ENCODE data around the gene CYP2F1.
"Not testable (repeated sequence)": the region's sequence is repeated elsewhere in the genome, so short reads cannot be mapped to it uniquely, and the experiment has no call there.

Gene CYP2F1, protein sequence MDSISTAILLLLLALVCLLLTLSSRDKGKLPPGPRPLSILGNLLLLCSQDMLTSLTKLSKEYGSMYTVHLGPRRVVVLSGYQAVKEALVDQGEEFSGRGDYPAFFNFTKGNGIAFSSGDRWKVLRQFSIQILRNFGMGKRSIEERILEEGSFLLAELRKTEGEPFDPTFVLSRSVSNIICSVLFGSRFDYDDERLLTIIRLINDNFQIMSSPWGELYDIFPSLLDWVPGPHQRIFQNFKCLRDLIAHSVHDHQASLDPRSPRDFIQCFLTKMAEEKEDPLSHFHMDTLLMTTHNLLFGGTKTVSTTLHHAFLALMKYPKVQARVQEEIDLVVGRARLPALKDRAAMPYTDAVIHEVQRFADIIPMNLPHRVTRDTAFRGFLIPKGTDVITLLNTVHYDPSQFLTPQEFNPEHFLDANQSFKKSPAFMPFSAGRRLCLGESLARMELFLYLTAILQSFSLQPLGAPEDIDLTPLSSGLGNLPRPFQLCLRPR

DNA sequence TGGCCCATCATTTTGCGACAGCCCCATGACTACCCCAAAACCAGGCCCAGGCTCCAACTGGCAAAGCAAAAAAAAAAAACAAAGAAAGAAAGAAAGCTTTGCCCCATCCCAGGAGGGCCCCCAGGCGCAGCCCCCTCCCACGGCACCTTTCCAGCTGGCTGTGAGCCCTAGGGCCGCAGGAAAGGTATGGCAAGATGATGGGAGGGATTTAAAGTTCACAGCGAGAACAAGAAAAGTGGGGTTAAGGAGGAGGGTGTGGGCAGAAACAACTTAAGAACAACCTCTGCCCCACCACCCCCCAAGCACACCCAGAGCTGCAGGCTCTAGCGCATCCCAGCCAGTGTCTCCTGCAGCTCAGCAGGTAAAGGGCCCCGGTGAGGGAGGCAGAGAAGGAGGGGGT, at the start of gene CYP2F1:
Gene CYP2F1, plus strand, starts transcription at position 301 of the 400 bp plus-strand sequence. CDS start 1,757 bp downstream, outside the sequence.
- DNase-seq, result no peak

DNA sequence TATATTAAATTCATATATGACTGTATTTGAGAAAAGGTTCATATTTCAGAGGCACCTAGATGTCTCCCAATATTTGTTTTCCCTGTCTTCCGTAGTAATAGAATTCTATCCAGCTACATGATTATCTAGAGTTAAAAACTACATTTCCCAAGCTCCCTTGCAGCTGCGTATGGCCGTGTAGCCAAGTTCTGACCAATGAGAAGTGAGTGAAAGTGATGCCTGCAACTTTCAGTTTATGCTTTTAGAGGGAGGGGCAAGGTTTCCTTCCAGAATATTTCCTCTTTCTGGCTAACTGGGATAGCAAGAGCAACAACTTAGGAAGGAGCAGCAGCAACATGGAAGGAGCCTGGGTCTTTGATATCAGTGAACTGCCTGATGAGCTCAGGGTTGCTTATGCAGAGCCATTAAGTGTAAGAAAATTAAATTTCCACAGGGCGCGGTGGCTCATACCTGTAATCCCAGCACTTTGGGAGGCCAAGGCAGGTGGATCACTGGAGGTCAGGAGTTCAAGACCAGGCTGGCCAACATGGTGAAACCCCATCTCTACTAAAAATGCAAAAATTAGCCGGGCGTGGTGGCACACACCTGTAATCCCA, 49.2 kb upstream of the CYP2F1 start:
- peak; percentile 13 to 25 (median 21) for DNase-seq

DNA sequence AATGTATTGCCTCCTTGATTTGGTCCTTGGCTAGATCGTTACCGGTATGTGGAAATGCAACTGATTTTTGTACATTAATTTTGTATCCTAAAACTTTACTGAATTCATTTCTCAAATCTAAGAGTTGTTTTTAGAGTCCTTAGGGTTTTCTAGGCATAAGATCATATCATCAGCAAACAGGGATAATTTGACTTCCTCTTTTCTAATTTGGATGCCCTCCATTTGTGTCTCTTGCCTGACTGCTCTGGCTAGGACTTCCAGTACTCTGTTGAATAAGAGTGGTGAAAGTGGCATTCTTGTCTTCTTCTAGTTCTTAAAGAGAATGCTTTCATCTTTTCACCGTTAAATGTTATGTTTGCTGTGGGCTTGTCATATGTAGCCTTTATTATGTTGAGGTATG, 37.9 kb upstream of the CYP2F1 start:
- no peak for DNase-seq

DNA sequence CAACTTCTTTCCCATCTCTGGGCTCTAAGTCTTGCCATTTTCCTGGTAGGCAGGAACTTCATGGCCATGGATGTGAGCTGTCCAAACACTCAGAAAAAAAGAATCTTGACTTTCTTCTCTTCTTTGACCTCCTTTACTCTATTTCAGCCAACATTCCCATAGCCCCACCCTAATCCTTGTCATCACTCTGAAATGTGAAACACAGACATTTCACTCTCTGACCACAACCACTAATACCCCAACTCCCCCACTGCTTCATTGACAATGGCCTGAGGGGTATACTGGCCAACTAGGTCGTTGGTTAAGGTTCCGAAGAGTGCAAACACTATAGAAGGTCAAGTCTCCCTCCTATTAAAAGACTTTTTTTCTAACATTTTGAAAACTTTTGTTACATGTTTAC, 30.7 kb upstream of the CYP2F1 start:
- DNase-seq, result no peak

DNA sequence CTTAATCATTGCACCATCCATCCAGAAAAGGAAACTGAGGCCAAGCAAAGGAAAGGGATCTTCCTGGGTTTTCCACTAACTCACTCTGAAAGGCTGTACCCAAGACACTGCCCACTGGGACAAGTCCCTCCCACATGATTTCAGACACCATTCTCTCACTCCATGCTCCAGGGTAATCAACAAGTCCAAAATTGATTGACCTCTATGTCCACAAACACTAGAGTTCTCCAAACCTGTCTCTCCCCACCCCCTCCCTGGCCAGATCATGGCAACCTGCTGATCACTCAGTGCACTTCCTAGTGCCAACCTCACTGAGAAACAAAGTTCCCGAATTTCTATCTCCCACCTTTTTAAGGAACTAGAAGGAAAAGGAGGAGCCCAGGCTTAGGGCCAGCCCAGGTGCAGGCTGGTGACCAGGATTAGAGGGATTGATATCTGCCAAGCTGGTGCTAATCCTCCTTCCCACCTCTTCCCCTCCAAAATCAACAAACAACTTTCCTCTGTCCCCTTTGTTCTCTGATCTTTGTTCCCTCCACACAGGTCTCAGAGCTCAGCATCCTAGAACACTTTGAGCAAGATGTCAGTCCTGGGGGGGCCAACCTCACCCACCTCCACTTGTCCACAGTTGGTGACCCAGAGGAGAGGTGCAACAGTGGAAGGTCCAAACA, 28.4 kb upstream of the CYP2F1 start:
- no peak for DNase-seq

DNA sequence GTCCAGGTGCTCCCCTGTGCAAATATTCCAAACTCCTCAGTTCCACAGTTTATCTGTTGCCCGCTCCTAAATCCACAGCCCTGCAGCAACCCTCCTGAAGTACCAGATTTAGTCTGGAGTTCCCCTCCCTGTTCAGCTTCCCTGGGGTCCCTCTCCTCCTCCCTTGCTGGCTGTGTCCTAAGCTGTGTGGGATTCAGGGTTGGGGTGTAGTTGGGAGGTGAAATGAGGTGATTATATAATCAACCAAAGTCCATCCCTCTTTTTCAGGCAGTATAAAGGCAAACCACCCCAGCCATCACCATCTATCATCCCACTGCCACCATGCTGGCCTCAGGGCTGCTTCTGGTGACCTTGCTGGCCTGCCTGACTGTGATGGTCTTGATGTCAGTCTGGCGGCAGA, 26.1 kb upstream of the CYP2F1 start, which contains the start of gene CYP2A13:
Gene CYP2A13, plus strand, starts transcription at position 301 of the 400 bp plus-strand sequence. Its CDS starts 21 bp downstream, at position 322.
- DNase-seq, result no peak

DNA sequence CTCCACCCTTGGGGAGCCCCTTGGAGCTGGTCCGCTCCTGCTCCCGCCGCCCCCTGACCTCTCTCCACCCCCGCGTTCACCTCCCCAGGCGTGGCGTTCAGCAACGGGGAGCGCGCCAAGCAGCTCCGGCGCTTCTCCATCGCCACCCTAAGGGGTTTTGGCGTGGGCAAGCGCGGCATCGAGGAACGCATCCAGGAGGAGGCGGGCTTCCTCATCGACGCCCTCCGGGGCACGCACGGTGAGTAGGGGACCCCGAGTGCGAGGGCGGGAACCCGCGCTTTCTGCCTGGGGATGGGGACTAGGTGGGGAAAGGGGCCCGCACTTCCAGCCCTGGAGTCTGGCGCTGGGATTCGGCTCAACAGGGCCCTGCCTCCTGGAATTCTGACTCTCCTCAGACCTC, 24.3 kb upstream of the CYP2F1 start:
- no peak for DNase-seq

DNA sequence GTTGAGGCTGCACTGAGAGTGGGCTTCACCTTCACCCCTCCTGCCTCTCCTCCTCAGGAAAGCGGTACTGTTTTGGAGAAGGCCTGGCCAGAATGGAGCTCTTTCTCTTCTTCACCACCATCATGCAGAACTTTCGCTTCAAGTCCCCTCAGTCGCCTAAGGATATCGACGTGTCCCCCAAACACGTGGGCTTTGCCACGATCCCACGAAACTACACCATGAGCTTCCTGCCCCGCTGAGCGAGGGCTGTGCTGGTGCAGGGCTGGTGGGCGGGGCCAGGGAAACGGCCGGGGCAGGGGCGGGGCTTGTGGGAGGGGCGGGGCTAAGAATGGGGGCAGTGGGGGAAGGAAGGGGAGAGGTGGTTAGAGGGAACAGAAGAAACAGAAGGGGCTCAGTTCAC, 18.5 kb upstream of the CYP2F1 start:
- no peak for DNase-seq

DNA sequence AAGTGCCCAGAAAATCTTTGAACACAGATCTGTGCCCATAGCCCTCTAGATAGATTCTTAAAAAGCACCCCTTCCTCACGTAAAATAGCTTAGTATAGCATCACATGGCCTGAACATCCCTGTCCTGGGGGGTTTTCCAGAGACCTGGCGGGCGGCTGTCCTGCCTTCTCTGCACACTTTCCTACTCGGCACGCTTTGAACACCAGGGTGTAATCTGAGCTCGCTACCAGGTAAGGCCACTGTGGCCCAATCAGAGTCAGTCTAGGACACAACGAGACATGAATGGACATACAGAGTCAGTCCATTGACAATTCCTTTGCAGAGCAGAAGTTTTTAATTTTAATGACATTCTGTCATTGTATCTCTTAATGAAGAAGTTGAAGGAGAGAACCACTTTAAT, 17.9 kb upstream of the CYP2F1 start:
- no peak for DNase-seq

DNA sequence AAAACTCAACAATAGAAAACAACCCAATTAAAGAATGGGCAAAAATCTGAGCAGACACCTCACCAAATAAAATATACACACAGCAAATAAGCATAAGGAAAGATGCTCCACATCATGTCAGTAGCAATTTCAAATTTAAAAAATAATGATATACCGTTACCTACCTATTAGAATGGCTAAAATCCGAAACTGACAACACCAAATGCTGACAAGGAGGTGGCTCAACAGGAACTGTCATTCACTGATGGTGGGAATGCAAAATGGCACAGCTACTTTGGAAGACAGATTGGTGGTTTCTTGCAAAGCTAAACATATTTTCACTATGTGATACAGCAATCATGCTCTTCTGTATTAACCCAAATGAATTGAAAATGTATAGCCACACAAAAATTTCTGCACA, 16.9 kb upstream of the CYP2F1 start:
- no peak for DNase-seq

DNA sequence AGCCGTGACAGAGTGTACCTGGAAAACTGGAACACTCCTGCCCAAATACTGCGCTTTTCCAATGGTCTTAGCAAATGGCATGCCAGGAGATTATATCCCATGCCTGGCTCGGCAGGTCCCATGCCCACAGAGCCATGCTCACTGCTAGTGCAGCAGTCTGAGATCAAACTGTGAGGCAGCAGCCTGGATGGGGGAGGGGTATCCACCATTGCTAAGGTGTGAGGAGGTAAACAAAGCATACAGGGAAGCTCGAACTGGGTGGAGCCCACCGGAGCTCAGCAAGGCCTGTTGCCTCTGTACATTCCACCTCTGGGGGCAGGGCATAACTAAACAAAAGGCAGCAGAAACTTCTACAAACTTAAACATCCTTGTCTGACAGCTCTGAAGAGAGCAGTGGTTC, 15.5 kb upstream of the CYP2F1 start:
- DNase-seq, result no peak

DNA sequence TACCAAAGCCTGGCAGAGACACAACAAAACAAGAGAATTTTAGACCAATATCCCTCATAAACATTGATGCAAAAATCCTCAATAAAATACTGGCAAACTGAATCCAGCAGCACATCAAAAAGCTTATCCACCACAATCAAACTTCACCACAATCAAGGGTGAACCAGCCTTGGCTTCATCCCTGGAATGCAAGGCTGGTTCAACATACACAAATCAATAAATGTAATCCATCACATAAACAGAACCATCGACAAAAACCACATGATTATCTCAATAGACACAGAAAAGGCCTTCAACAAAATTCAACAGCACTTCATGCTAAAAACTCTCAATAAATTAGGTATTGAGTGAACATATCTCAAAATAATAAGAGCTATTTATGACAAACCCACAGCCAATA, 12.0 kb upstream of the CYP2F1 start:
- not testable (repeated sequence) for DNase-seq

DNA sequence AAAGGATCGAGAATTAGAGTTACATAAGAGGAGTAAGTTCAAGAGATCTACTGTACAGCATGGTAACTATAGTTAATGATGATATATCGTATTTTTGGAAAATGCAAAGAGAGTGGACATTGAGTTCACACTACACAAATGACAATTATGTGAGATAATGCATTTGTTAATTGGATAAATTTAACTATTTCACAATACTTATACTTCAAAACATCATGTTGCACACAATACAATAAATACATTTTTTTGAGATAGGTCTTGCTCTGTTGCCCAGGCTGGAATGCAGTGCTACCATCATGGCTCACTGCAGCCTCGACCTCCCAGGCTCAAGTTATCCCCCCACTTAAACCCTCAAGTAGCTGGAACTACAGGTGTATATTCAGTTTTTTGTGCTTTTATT, 8.1 kb upstream of the CYP2F1 start:
- no peak for DNase-seq

DNA sequence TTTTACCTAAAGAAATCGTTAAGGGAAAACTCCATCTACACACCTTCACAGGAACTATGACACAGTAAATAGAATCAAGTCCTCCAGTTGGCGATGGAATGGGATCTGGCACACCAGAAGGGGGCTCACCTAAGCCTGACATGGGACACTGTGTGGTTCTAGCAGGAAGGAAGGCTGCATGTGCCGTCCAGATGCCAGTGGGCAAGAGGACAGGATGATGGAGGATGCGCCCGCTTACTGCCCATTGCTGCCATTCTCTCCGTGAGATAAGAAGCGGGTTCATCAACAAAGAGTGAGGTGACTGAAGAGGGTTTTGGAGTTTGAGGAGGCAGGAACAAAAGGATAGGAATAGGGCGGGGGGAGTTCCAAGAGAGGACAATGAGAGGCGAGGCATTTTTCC, 2.9 kb upstream of the CYP2F1 start:
- DNase-seq, result no peak

DNA sequence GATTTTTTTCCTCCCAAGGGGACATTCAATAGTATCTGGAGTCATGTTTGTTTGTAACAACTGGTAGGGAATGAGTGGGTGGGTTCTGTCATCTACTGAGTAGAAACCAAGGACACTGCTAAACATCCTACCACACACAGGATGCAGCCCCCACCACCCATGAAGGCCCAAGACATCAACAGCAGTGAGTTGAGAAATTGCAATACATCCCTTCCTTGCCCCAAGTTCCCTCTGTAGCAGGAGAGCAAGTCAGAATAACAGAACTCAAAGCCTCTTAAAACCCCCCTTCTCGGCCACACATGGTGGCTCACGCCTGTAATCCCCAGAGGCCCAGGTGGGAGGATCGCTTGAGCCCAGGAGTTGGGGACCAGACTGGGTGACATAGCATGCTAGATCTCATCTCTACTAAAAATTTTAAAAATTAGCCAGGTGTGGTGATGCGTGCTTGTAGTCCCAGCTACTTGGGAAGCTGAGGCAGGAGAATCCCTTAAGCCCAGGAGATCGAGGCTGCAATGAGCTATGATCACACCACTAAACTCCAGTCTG, 2.4 kb upstream of the CYP2F1 start:
- no peak for DNase-seq

DNA sequence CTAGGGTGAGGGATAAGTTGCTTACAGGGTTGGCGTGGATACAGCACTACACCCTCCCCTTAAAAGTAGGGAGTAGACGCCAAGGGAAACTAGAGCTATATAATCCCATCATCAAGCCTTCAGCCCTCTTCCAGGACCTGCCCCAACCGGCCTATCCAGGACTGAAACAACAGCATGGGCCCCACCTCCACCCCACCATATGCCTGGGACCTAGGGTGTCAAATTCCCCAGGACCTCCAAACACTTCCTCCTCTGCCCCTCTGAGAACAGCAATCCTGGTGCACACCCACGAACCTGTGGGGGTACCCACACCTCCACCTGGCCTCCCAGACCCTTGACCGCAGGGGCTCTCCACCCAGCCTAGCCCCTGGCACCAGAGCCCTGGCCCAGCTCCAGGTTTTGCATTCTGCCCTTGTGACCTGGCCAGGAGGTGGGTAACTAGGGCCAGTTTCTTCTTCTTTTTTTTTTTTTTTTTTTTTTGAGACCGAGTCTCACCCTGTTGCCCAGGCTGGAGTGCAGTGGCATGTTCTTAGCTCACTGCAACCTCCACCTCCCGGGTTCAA, 1.4 kb upstream of the CYP2F1 start:
- no peak for DNase-seq

DNA sequence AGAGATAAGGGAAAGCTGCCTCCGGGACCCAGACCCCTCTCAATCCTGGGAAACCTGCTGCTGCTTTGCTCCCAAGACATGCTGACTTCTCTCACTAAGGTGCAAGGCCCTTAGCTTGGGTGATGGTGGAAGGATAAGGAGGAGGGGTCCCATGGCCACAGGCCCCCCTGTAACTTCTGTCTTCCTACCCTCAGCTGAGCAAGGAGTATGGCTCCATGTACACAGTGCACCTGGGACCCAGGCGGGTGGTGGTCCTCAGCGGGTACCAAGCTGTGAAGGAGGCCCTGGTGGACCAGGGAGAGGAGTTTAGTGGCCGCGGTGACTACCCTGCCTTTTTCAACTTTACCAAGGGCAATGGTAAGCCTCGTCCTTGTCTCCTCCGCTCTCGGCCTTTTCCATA, 2.0 kb downstream of the CYP2F1 start:
- no peak for DNase-seq

DNA sequence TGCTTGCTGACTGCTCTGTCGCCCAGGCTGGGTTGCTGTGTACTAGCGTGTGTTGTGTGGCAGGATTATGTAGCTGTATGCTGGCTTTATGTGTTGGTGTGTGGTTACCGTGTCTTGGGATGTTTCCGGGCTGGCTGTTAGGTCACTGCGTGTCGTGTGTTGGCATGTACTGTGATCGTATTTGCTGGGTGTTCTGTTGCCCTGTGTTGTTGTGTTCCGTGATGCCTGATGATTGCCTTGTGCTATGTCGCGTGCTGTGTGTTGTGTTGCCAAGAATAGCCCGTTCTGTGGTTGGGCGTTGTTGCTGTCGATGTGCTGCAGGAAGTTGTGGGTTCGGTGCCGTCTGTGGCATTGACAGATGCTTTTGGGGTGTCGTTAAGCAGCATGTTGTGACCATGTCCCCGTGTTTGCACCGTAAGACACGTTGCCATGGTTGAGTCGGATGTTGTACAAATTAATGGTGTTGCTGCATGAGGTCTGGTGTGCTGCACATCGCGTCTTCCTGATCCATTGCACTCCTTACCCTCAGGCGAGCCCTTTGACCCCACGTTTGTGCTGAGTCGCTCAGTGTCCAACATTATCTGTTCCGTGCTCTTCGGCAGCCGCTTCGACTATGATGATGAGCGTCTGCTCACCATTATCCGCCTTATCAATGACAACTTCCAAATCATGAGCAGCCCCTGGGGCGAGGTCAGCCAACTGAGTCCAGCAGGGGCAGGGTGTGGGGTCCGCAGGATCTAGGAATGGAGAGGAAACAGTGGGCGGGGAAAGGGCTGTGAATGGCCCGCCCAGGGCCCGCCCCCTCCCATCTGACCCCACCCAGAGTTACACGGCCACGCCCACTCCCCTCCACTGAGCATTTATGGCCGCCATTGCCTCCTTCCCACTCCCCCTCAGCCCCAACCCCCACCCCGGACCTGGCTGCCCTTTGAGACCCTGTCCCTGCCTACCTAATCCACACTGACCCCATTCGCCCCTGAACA, 7.0 kb downstream of the CYP2F1 start:
- peak in 1 of 3 donors; percentile 7 for DNase-seq

DNA sequence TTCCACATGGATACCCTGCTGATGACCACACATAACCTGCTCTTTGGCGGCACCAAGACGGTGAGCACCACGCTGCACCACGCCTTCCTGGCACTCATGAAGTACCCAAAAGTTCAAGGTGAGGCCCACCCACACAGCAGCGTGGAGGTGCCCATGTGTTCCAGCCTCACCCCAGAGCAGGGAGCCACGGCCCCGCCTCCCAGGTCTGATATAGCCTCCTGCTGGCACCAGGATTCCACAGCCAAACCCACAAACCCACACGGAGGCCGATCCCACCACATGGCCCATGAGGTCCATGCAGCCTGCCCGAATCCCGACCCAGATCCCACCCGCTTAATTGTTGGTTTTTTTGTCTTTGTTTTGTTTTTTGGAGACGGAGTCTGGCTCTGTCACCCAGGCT, 8.6 kb downstream of the CYP2F1 start:
- not testable (repeated sequence) for DNase-seq

DNA sequence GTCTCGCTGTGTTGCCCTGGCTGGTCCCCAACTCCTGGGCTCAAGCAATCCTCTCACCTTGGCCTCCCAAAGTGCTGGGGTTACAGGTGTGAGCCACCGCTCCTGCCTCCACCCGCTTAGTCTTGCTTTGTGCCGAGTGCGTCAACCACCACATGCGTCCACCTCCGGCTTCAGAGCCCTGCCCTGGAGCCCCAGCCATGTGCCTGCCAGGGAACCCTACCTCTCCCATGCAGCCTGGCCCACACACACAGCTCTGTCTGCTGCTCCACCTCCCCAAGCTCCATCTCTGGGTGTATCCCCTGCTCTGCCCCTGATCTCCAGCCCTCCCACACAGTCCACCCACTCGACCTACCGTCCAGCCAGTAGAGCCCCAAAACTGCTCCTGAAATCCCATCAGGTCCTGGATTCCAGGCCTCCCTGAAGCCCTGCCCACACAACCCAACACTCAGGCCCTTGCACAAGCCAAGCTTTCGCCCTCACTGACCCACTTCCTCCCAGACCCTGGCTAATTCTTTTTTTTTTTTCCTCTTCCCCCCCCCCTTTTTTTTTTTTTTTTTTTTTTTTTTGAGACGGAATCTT, 9.6 kb downstream of the CYP2F1 start:
- peak; percentile 18 to 56 (median 44) for DNase-seq

DNA sequence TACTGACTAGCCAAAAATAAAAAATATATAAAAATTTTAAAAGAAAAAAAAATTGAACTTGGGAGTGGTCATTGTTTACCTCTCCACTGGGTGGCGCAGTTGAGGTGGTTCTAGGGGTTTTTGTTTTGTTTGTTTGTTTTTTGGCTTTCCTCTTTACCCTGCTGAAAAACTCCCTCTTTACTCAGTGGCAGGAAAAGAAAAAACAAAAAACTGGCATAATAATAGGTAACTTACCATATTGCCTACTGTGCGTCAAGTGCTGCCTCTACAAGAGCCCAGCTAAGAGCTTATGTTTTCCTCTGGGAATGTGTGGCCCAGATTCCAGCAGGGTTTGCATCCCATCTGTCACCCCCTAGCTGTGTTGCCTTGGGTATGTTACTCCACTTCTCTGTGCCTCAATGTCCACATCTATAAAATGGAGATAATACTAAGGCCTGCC, 12.6 kb downstream of the CYP2F1 start:
- DNase-seq, result peak; percentile 40 to 54 (median 51)

All from suppressor macrophage treated with lipopolysaccharide for 1 hour (primary cell).